MG63 (cell line): Measurements from ENCODE around the gene NEK8. TPM values are rescaled to one million over a fixed set of nuclear protein-coding genes. Genes with fewer than 3 reads are reported as not detected.

Experiments
- DNase-seq: peaks from one replicate; pipeline ENCODE4 v3.0.0-alpha.2; 2020
- H3K27me3 ChIP-seq: fragments of 250-450 bp; sonication (Bioruptor Pico); 2 replicates; pipeline ENCODE4 v1.5.1; 2020; ENCODE audit warnings: mild to moderate bottlenecking, moderate library complexity
- H3K36me3 ChIP-seq: fragments of 250-450 bp; sonication (Bioruptor Pico); 2 replicates; pipeline ENCODE4 v1.5.1; 2020; ENCODE audit warnings: mild to moderate bottlenecking, moderate library complexity
- H3K4me3 ChIP-seq: fragments of 250-450 bp; sonication (Bioruptor Pico); 2 replicates; pipeline ENCODE4 v1.5.1; 2020; ENCODE audit warnings: mild to moderate bottlenecking, moderate library complexity
- H3K9me3 ChIP-seq: fragments of 250-450 bp; sonication (Bioruptor Pico); 2 replicates; pipeline ENCODE4 v1.5.1; 2020; ENCODE audit warnings: mild to moderate bottlenecking, moderate library complexity
- total RNA-seq: library from RNA; depleted of rRNA; stranded (reverse); fragments of >200 nt; shearing (Covaris generic); gene quantifications from 2 replicates; pipeline ENCODE4 v1.2.3, GENCODE V29; 2014; ENCODE audit warnings: low replicate concordance; rRNA removed

Gene NEK8
- 0.69 and 4.0 TPM in 2 replicates for total RNA-seq

GRCh38 chr17:28728364-28729200 is at the start of gene NEK8:
TSS of gene NEK8 (plus strand) at chr17:28728788. CDS start at chr17:28728814, 26 bp downstream.
- no peaks in the 10 kb centered on the region for H3K27me3 ChIP-seq
- no peaks in the 10 kb centered on the region for H3K9me3 ChIP-seq
- H3K36me3 ChIP-seq = peaks cover 18% of the 10 kb centered on the region
- H3K4me3 ChIP-seq = peak within 1 kb of the TSS; percentile 69
- DNase-seq = peak; percentile 97

GRCh38 chr17:28682655-28683054 is 45.9 kb upstream of the NEK8 start:
- H3K9me3 ChIP-seq = no peaks in the 10 kb centered on the region
- no peak for DNase-seq
- H3K4me3 ChIP-seq = no peak overlapping the region
- H3K27me3 ChIP-seq = no peaks in the 10 kb centered on the region
- peaks cover 92% of the 10 kb centered on the region for H3K36me3 ChIP-seq

GRCh38 chr17:28684963-28685362 is 43.6 kb upstream of the NEK8 start:
- Histone ChIP-seq H3K27me3 (no peaks in the 10 kb centered on the region), H3K4me3 (no peak overlapping the region), H3K9me3 (no peaks in the 10 kb centered on the region), H3K36me3 (peaks cover 92% of the 10 kb centered on the region)
- no peak for DNase-seq

GRCh38 chr17:28685366-28685765 is 43.2 kb upstream of the NEK8 start:
- peaks cover 92% of the 10 kb centered on the region for H3K36me3 ChIP-seq
- DNase-seq = no peak

GRCh38 chr17:28686296-28686695 is 42.3 kb upstream of the NEK8 start:
- Histone ChIP-seq H3K36me3 (peaks cover 92% of the 10 kb centered on the region), H3K4me3 (no peak overlapping the region), H3K27me3 (no peaks in the 10 kb centered on the region), H3K9me3 (no peaks in the 10 kb centered on the region)
- DNase-seq = no peak

More at GRCh38 chr17:28685366-28685765, 43.2 kb upstream of the NEK8 start:
- Histone ChIP-seq H3K9me3 (no peaks in the 10 kb centered on the region), H3K27me3 (no peaks in the 10 kb centered on the region), H3K4me3 (no peak overlapping the region)

- Histone ChIP-seq H3K4me3 (no peak overlapping the region), H3K27me3 (no peaks in the 10 kb centered on the region), H3K36me3 (peaks cover 89% of the 10 kb centered on the region), H3K9me3 (no peaks in the 10 kb centered on the region)
- no peak for DNase-seq
Measured at GRCh38 chr17:28688481-28688880, 40.1 kb upstream of the NEK8 start.

GRCh38 chr17:28689011-28689410 is 39.6 kb upstream of the NEK8 start:
- H3K27me3 ChIP-seq = no peaks in the 10 kb centered on the region
- no peaks in the 10 kb centered on the region for H3K9me3 ChIP-seq
- peaks cover 90% of the 10 kb centered on the region for H3K36me3 ChIP-seq
- no peak for DNase-seq
- no peak overlapping the region for H3K4me3 ChIP-seq

- no peaks in the 10 kb centered on the region for H3K9me3 ChIP-seq
- no peaks in the 10 kb centered on the region for H3K27me3 ChIP-seq
- H3K4me3 ChIP-seq = no peak overlapping the region
- DNase-seq = no peak
- peaks cover 85% of the 10 kb centered on the region for H3K36me3 ChIP-seq
Measured at GRCh38 chr17:28693869-28694268, 34.7 kb upstream of the NEK8 start.

GRCh38 chr17:28698253-28698941 is 30.2 kb upstream of the NEK8 start:
- Histone ChIP-seq H3K36me3 (peaks cover 88% of the 10 kb centered on the region), H3K27me3 (no peaks in the 10 kb centered on the region)
- DNase-seq = no peak

GRCh38 chr17:28700278-28700677 is 28.3 kb upstream of the NEK8 start:
- no peak for DNase-seq
- Histone ChIP-seq H3K36me3 (peaks cover 80% of the 10 kb centered on the region), H3K9me3 (no peaks in the 10 kb centered on the region), H3K27me3 (no peaks in the 10 kb centered on the region), H3K4me3 (no peak overlapping the region)

More at GRCh38 chr17:28698253-28698941, 30.2 kb upstream of the NEK8 start:
- Histone ChIP-seq H3K4me3 (no peak overlapping the region), H3K9me3 (no peaks in the 10 kb centered on the region)

- H3K27me3 ChIP-seq = no peaks in the 10 kb centered on the region
- DNase-seq = no peak
- no peak overlapping the region for H3K4me3 ChIP-seq
- H3K36me3 ChIP-seq = peaks cover 79% of the 10 kb centered on the region
- no peaks in the 10 kb centered on the region for H3K9me3 ChIP-seq
Measured at GRCh38 chr17:28700830-28701492, 27.6 kb upstream of the NEK8 start.

- Histone ChIP-seq H3K4me3 (no peak overlapping the region), H3K27me3 (no peaks in the 10 kb centered on the region), H3K9me3 (no peaks in the 10 kb centered on the region), H3K36me3 (peaks cover 79% of the 10 kb centered on the region)
- no peak for DNase-seq
Measured at GRCh38 chr17:28702026-28702751, 26.4 kb upstream of the NEK8 start.

- H3K9me3 ChIP-seq = no peaks in the 10 kb centered on the region
- DNase-seq = no peak
- no peak overlapping the region for H3K4me3 ChIP-seq
- no peaks in the 10 kb centered on the region for H3K27me3 ChIP-seq
- peaks cover 74% of the 10 kb centered on the region for H3K36me3 ChIP-seq
Measured at GRCh38 chr17:28702752-28703150, 25.8 kb upstream of the NEK8 start.

- no peaks in the 10 kb centered on the region for H3K27me3 ChIP-seq
- H3K4me3 ChIP-seq = no peak overlapping the region
- H3K36me3 ChIP-seq = peaks cover 64% of the 10 kb centered on the region
- no peak for DNase-seq
- H3K9me3 ChIP-seq = no peaks in the 10 kb centered on the region
Measured at GRCh38 chr17:28703552-28704218, 24.9 kb upstream of the NEK8 start.

- H3K27me3 ChIP-seq = no peaks in the 10 kb centered on the region
- H3K4me3 ChIP-seq = no peak overlapping the region
- DNase-seq = no peak
- peaks cover 58% of the 10 kb centered on the region for H3K36me3 ChIP-seq
- no peaks in the 10 kb centered on the region for H3K9me3 ChIP-seq
Measured at GRCh38 chr17:28704219-28704858, 24.2 kb upstream of the NEK8 start.
